ENCODE data around the gene KCNQ4. TPM values are rescaled to one million over a fixed set of nuclear protein-coding genes. Genes with fewer than 3 reads are reported as not detected.

Gene KCNQ4
- polyA plus RNA-seq, 1 donor from 2014 or later: not detected

DNA sequence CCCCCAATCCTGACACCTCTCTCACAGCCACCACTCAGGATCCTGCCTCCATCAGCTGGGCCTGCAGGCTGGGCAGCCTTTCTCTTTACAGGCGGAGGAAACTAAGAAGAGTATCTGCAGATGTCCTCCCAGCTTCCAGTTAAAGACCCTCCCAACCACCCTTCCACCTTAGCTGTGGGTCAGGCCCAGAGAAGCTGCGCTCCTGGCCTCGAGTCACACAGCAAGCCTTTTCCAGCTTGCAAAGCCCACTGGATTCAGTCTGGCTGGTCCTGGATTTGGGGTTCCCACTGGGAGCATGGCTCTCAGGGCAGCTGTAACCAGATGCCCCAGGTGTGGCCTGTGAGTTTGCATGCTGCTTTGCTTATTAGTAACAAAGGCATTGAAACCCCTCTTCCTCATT, 19.9 kb downstream of the KCNQ4 start:
- Histone ChIP-seq H3K4me3 (ENCODE audit: low read length) (no peak overlapping the region), H3F3A (ENCODE audit: insufficient read depth, low read length, poor library complexity, severe bottlenecking) (no peaks in the 10 kb centered on the region), H4K20me1 (ENCODE audit: insufficient read depth) (no peaks in the 10 kb centered on the region), H3K9me3 (ENCODE audit: low read length) (no peaks in the 10 kb centered on the region), H3K27ac (ENCODE audit: low read length) (no peak overlapping the region), H3K4me2 (ENCODE audit: low read length) (no peak overlapping the region), H3K36me3 (ENCODE audit: insufficient read depth, low read length) (no peaks in the 10 kb centered on the region), H3K27me3 (ENCODE audit: insufficient read depth, low read depth, low read length) (peaks cover 5% of the 10 kb centered on the region), H2AFZ (ENCODE audit: low read depth, low read length) (no peak overlapping the region), H3K9ac (ENCODE audit: low read length) (no peak overlapping the region), H3K9me2 (ENCODE audit: insufficient read depth, low read length) (no peaks in the 10 kb centered on the region), H3K79me2 (replicated peaks; ENCODE audit: insufficient read depth, low read length) (no peaks in the 10 kb centered on the region)
- TF ChIP-seq EZH2 (IDR thresholded peaks at IDR 0.05; ENCODE audit: borderline replicate concordance, insufficient read depth, low read length, poor library complexity, severe bottlenecking) (no peak), POLR2AphosphoS5 (IDR thresholded peaks at IDR 0.05) (no peak), SMC3 (conservative IDR thresholded peaks at IDR 0.05; ENCODE audit: poor library complexity) (no peak), EP300 (conservative IDR thresholded peaks at IDR 0.05; ENCODE audit: poor library complexity, severe bottlenecking) (no peak), MXI1 (conservative IDR thresholded peaks at IDR 0.05; ENCODE audit: poor library complexity, severe bottlenecking) (no peak), RAD21 (conservative IDR thresholded peaks at IDR 0.05) (no peak), TAF1 (IDR thresholded peaks at IDR 0.05; ENCODE audit: low read depth) (no peak)
- TF ChIP-seq, protein P1, sequence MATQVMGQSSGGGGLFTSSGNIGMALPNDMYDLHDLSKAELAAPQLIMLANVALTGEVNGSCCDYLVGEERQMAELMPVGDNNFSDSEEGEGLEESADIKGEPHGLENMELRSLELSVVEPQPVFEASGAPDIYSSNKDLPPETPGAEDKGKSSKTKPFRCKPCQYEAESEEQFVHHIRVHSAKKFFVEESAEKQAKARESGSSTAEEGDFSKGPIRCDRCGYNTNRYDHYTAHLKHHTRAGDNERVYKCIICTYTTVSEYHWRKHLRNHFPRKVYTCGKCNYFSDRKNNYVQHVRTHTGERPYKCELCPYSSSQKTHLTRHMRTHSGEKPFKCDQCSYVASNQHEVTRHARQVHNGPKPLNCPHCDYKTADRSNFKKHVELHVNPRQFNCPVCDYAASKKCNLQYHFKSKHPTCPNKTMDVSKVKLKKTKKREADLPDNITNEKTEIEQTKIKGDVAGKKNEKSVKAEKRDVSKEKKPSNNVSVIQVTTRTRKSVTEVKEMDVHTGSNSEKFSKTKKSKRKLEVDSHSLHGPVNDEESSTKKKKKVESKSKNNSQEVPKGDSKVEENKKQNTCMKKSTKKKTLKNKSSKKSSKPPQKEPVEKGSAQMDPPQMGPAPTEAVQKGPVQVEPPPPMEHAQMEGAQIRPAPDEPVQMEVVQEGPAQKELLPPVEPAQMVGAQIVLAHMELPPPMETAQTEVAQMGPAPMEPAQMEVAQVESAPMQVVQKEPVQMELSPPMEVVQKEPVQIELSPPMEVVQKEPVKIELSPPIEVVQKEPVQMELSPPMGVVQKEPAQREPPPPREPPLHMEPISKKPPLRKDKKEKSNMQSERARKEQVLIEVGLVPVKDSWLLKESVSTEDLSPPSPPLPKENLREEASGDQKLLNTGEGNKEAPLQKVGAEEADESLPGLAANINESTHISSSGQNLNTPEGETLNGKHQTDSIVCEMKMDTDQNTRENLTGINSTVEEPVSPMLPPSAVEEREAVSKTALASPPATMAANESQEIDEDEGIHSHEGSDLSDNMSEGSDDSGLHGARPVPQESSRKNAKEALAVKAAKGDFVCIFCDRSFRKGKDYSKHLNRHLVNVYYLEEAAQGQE (IDR thresholded peaks at IDR 0.05; ENCODE audit: borderline replicate concordance): no peak
- TF ChIP-seq, protein P2, sequence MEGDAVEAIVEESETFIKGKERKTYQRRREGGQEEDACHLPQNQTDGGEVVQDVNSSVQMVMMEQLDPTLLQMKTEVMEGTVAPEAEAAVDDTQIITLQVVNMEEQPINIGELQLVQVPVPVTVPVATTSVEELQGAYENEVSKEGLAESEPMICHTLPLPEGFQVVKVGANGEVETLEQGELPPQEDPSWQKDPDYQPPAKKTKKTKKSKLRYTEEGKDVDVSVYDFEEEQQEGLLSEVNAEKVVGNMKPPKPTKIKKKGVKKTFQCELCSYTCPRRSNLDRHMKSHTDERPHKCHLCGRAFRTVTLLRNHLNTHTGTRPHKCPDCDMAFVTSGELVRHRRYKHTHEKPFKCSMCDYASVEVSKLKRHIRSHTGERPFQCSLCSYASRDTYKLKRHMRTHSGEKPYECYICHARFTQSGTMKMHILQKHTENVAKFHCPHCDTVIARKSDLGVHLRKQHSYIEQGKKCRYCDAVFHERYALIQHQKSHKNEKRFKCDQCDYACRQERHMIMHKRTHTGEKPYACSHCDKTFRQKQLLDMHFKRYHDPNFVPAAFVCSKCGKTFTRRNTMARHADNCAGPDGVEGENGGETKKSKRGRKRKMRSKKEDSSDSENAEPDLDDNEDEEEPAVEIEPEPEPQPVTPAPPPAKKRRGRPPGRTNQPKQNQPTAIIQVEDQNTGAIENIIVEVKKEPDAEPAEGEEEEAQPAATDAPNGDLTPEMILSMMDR (IDR thresholded peaks at IDR 0.05; ENCODE audit: poor library complexity, severe bottlenecking): no peak

DNA sequence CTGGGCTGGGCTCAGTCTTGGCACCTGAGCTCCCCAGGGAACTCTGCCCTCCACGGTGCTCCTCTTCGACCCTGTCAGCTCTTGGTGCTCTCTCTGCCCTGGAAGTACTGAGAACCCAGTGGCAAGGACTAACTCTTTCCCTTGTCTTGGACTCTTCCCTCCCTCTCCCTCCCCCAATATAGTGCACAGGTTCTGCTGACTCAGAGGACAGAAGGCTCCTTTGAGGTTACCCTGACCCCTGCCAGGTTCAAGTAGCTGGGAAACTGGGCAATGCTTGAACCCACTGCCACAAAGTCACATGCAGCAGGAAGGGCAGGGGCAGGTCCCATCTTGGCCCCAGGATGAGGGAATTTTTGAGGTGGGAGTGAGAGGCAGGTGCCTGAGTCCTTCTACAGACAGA, 20.3 kb downstream of the KCNQ4 start:
- H3K4me3 ChIP-seq (ENCODE audit: low read length): no peak overlapping the region
- peaks cover 5% of the 10 kb centered on the region for H3K27me3 ChIP-seq (ENCODE audit: insufficient read depth, low read depth, low read length)
- TF ChIP-seq, protein P1 (IDR thresholded peaks at IDR 0.05; ENCODE audit: borderline replicate concordance): no peak
- TF ChIP-seq SMC3 (conservative IDR thresholded peaks at IDR 0.05; ENCODE audit: poor library complexity) (no peak), RAD21 (conservative IDR thresholded peaks at IDR 0.05) (no peak), EP300 (conservative IDR thresholded peaks at IDR 0.05; ENCODE audit: poor library complexity, severe bottlenecking) (no peak), MXI1 (conservative IDR thresholded peaks at IDR 0.05; ENCODE audit: poor library complexity, severe bottlenecking) (no peak), POLR2AphosphoS5 (IDR thresholded peaks at IDR 0.05) (no peak), TAF1 (IDR thresholded peaks at IDR 0.05; ENCODE audit: low read depth) (no peak), EZH2 (IDR thresholded peaks at IDR 0.05; ENCODE audit: borderline replicate concordance, insufficient read depth, low read length, poor library complexity, severe bottlenecking) (no peak)
- TF ChIP-seq, protein P2 (IDR thresholded peaks at IDR 0.05; ENCODE audit: poor library complexity, severe bottlenecking): no peak
- H3K9ac ChIP-seq (ENCODE audit: low read length): no peak overlapping the region
- H3K9me2 ChIP-seq (ENCODE audit: insufficient read depth, low read length): no peaks in the 10 kb centered on the region
- no peaks in the 10 kb centered on the region for H3K79me2 ChIP-seq (replicated peaks; ENCODE audit: insufficient read depth, low read length)
- no peak overlapping the region for H3K27ac ChIP-seq (ENCODE audit: low read length)
- no peak overlapping the region for H3K4me2 ChIP-seq (ENCODE audit: low read length)
- no peaks in the 10 kb centered on the region for H3K9me3 ChIP-seq (ENCODE audit: low read length)
- no peaks in the 10 kb centered on the region for H3K36me3 ChIP-seq (ENCODE audit: insufficient read depth, low read length)
- H2AFZ ChIP-seq (ENCODE audit: low read depth, low read length): no peak overlapping the region
- H3F3A ChIP-seq (ENCODE audit: insufficient read depth, low read length, poor library complexity, severe bottlenecking): no peaks in the 10 kb centered on the region
- H4K20me1 ChIP-seq (ENCODE audit: insufficient read depth): no peaks in the 10 kb centered on the region
